ENCODE data around the gene NME7. TPM values are rescaled to one million over a fixed set of nuclear protein-coding genes. Genes with fewer than 3 reads are reported as not detected.
A peak's percentile ranks its signal among the peaks of the same experiment; 100 is the strongest.
"Not testable (repeated sequence)": the region's sequence is repeated elsewhere in the genome, so short reads cannot be mapped to it uniquely, and the experiment has no call there.

The NME7 gene
- total RNA-seq, 1 donor from 2014 or later, result 13.5 TPM

GRCh38 chr1:169340882-169341281, 26.7 kb downstream of the NME7 start:
- no peak for ATAC-seq

GRCh38 chr1:169339773-169340172, 27.8 kb downstream of the NME7 start:
- ATAC-seq, result no peak

- no peak for ATAC-seq
These were observed 29.0 kb downstream of the NME7 start for GRCh38 chr1:169338617-169339016.

GRCh38 chr1:169336947-169337715, 30.5 kb downstream of the NME7 start:
- not testable (repeated sequence) for ATAC-seq

- not testable (repeated sequence) for ATAC-seq
These were observed 32.9 kb downstream of the NME7 start for GRCh38 chr1:169334727-169335126.

- no peak for ATAC-seq
These were observed 36.7 kb downstream of the NME7 start for GRCh38 chr1:169330927-169331326.

- ATAC-seq, result no peak
These were observed 38.2 kb downstream of the NME7 start for GRCh38 chr1:169329383-169329782.

GRCh38 chr1:169327875-169328274, 39.7 kb downstream of the NME7 start:
- no peak for ATAC-seq

GRCh38 chr1:169326956-169327268, 40.7 kb downstream of the NME7 start:
- ATAC-seq, result no peak

- no peak for ATAC-seq
These were observed 41.2 kb downstream of the NME7 start for GRCh38 chr1:169326261-169326955.

GRCh38 chr1:169325117-169325516, 42.5 kb downstream of the NME7 start:
- ATAC-seq, result no peak

GRCh38 chr1:169322138-169322537, 45.5 kb downstream of the NME7 start:
- no peak for ATAC-seq

GRCh38 chr1:169321539-169321938, 46.1 kb downstream of the NME7 start:
- peak; percentile 26 for ATAC-seq

- ATAC-seq, result no peak
These were observed 48.9 kb downstream of the NME7 start for GRCh38 chr1:169318536-169319244.

GRCh38 chr1:169316556-169316955, 51.0 kb downstream of the NME7 start:
- ATAC-seq, result no peak

GRCh38 chr1:169312084-169312954, 55.3 kb downstream of the NME7 start:
- peak; percentile 77 for ATAC-seq

GRCh38 chr1:169309178-169310166, 58.1 kb downstream of the NME7 start:
- no peak for ATAC-seq

- ATAC-seq, result no peak
These were observed 59.1 kb downstream of the NME7 start for GRCh38 chr1:169308313-169309039.

GRCh38 chr1:169307176-169307575, 60.4 kb downstream of the NME7 start:
- no peak for ATAC-seq

- no peak for ATAC-seq
These were observed 61.6 kb downstream of the NME7 start for GRCh38 chr1:169305948-169306347.

- ATAC-seq, result no peak
These were observed 62.2 kb downstream of the NME7 start for GRCh38 chr1:169305356-169305755.
